ENCODE data around the gene SSTR3.
A peak's percentile ranks its signal among the peaks of the same experiment; 100 is the strongest.
"Not testable (repeated sequence)": the region's sequence is repeated elsewhere in the genome, so short reads cannot be mapped to it uniquely, and the experiment has no call there.

The SSTR3 gene

GRCh38 chr22:37212174-37212906 lies at the start of gene SSTR3:
Gene SSTR3 (minus strand): TSS chr22:37212477. CDS start chr22:37207803, 4,674 bp downstream.
- H3K9me3 Mint-ChIP-seq: no peaks in the 10 kb centered on the region
- peaks cover 9% of the 10 kb centered on the region for H3K4me1 Mint-ChIP-seq (ENCODE audit: low read depth)
- H3K36me3 Mint-ChIP-seq (ENCODE audit: low read depth): peaks cover 9% of the 10 kb centered on the region
- no peaks in the 10 kb centered on the region for H3K27me3 Mint-ChIP-seq (ENCODE audit: low read depth)
- no peak within 1 kb of the TSS for H3K27ac Mint-ChIP-seq
- no peak within 1 kb of the TSS for H3K4me3 Mint-ChIP-seq

- Mint-ChIP-seq H3K27ac (peak overlapping the region; percentile 50), H3K27me3 (ENCODE audit: low read depth) (peaks cover 8% of the 10 kb centered on the region), H3K36me3 (ENCODE audit: low read depth) (peaks cover 1% of the 10 kb centered on the region), H3K4me3 (no peak overlapping the region), H3K4me1 (ENCODE audit: low read depth) (peaks cover 32% of the 10 kb centered on the region), H3K9me3 (peaks cover 9% of the 10 kb centered on the region)
Measured at GRCh38 chr22:37260901-37261336, 48.6 kb upstream of the SSTR3 start.

- Mint-ChIP-seq H3K36me3 (ENCODE audit: low read depth) (peaks cover 1% of the 10 kb centered on the region), H3K4me1 (ENCODE audit: low read depth) (peaks cover 34% of the 10 kb centered on the region), H3K27me3 (ENCODE audit: low read depth) (peaks cover 8% of the 10 kb centered on the region), H3K9me3 (peaks cover 9% of the 10 kb centered on the region), H3K4me3 (no peak overlapping the region), H3K27ac (no peak overlapping the region)
Measured at GRCh38 chr22:37260155-37260795, 48.0 kb upstream of the SSTR3 start.

DNA sequence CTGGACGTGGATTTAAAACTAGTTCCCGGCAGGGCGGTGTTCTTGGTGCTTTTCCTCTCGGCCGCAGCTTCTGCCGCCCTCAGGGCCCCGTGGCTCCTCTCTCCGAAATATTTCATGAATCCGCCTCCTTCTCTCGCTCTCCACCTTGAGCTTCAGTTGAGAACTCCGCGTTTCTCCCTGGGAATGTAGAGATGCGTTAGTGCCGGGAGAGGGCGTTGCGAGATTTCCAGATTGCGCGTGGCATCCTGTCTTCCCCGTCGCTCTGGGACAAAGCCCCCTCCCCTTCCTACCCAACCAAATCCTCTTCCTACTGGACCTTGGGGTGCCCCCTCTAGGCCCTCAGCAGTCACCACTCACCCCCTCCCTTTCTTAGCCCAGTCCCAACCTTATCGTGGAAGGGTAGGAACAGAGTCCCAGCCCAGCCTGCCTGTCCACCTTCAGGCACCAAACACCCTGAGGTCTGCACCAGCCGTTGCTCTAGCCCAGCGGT lies 47.3 kb upstream of the SSTR3 start:
- H3K9me3 Mint-ChIP-seq: peaks cover 6% of the 10 kb centered on the region
- peaks cover 8% of the 10 kb centered on the region for H3K27me3 Mint-ChIP-seq (ENCODE audit: low read depth)
- H3K4me3 Mint-ChIP-seq: no peak overlapping the region
- H3K27ac Mint-ChIP-seq: peak overlapping the region; percentile 55
- H3K36me3 Mint-ChIP-seq (ENCODE audit: low read depth): no peaks in the 10 kb centered on the region
- peaks cover 39% of the 10 kb centered on the region for H3K4me1 Mint-ChIP-seq (ENCODE audit: low read depth)

DNA sequence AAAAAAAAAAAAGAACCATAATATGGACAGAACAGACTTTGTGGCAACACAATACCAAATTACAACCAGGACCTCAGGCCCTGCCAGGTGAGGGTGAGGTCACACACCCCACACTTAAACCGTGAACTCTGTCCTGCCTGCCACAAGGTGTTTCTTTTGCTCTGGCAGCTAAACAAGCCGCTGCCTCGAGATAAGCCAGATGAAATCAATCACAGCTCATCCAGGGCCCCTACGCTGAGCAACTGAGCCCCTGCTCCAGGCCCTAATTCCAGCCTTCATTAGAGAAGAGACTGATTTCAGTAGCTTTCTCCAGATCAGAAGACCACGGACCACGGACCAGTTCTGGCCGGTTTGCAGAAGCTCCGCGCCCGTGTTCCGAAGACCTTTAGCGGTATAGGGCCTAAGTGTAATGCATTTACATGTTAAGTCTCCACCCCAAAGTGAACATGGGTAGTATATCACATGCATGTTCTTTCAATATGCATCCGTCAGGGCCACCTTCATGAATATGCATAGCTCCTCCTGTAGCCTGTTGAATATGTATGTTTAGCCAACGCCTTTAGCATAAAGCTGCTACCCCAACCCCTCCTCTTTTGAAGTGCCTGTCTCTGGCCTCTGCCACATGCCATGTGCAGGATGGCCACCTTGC lies 46.6 kb upstream of the SSTR3 start:
- H3K36me3 Mint-ChIP-seq (ENCODE audit: low read depth): no peaks in the 10 kb centered on the region
- H3K9me3 Mint-ChIP-seq: no peaks in the 10 kb centered on the region
- peak overlapping the region; percentile 22 for H3K27ac Mint-ChIP-seq
- no peak overlapping the region for H3K4me3 Mint-ChIP-seq
- H3K4me1 Mint-ChIP-seq (ENCODE audit: low read depth): peaks cover 39% of the 10 kb centered on the region
- H3K27me3 Mint-ChIP-seq (ENCODE audit: low read depth): peaks cover 8% of the 10 kb centered on the region

DNA sequence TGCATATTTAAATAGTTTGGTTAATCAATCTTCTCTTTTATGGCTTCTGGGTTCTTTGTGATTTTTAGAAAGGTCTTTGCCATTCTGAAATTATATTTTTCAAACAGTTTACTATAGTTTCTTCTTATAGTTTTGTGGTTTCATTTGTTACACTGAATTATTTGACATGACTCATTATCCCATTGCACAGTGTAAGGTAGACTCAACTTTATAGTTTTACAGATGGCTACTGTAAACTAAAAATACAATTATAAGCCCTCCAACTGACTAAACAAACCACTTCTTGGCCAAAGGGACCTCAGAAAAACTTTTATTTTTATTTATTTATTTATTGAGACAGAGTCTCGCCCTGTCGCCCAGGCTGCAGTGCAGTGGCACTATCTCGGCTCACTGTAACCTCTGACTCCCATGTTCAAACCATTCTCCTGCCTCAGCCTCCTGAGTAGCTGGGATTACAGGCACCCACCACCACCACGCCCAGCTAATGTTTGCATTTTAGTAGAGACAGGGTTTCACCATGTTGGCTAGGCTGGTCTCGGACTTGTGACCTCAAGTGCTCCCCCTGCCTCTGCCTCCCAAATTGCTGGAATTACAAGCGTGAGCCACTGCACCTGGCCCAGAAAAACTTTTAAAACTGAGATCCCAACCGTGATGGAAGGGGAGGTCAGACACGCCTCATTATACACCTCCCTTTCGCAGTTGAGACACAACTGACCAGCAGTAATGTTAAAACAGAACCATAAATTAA lies 45.9 kb upstream of the SSTR3 start:
- peaks cover 42% of the 10 kb centered on the region for H3K4me1 Mint-ChIP-seq (ENCODE audit: low read depth)
- H3K27ac Mint-ChIP-seq: no peak overlapping the region
- H3K36me3 Mint-ChIP-seq (ENCODE audit: low read depth): no peaks in the 10 kb centered on the region
- peaks cover 8% of the 10 kb centered on the region for H3K27me3 Mint-ChIP-seq (ENCODE audit: low read depth)
- H3K4me3 Mint-ChIP-seq: no peak overlapping the region
- H3K9me3 Mint-ChIP-seq: no peaks in the 10 kb centered on the region

DNA sequence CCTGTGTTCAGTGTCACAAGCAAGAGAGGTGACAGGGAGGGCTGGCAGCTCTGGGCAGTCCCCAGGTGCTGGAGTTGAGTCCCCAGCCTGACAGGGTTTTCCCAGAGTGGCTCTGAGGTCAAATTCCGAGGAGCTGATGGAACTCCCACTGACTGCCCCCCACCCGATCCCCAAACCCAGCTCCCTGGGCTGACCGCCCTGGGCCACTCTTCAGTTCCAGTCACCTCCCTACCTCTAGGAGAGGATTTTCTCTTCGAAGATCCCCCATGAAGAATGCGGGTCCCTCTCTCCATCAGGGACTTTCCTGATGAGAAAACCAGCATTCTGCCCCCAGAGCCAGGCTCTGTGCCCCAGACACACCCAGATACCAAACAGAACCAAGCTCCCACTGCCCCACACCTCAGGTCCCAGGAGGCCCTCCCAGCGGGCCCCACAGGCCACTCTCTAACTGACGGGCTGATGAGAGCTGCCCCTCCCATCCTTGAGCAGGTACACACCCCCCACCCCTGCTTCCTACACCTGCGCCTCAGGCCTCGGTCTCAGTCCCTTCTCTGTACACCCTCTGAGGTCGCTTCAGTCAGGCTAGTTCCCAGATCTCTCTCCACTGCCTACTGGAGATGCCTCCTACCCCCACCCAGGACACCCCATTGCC lies 43.9 kb upstream of the SSTR3 start:
- Mint-ChIP-seq H3K4me3 (no peak overlapping the region), H3K9me3 (no peaks in the 10 kb centered on the region), H3K27me3 (ENCODE audit: low read depth) (peaks cover 8% of the 10 kb centered on the region), H3K4me1 (ENCODE audit: low read depth) (peaks cover 40% of the 10 kb centered on the region), H3K27ac (no peak overlapping the region), H3K36me3 (ENCODE audit: low read depth) (no peaks in the 10 kb centered on the region)

- Mint-ChIP-seq H3K27me3 (ENCODE audit: low read depth) (peaks cover 4% of the 10 kb centered on the region), H3K36me3 (ENCODE audit: low read depth) (no peaks in the 10 kb centered on the region), H3K4me1 (ENCODE audit: low read depth) (peaks cover 36% of the 10 kb centered on the region), H3K9me3 (no peaks in the 10 kb centered on the region), H3K4me3 (no peak overlapping the region), H3K27ac (peak overlapping the region; percentile 77)
Measured at GRCh38 chr22:37255558-37256006, 43.3 kb upstream of the SSTR3 start.

DNA sequence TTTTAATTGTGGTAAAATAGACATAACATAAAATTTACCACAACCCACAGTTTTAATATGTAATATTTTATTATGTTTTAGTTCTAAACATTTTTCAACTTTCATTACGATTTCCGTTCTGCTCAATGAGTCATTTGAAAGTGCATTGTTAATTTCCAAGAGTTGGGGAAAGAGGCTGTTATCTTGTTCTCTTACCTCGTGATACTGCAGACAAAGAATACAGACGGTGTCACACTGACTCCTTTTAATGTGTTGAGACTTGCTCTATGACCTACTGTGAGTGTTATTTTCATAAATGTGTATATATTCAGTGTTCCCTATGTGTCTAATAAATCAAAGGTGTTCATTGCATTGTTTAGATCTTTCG lies 42.6 kb upstream of the SSTR3 start:
- Mint-ChIP-seq H3K4me3 (no peak overlapping the region), H3K9me3 (no peaks in the 10 kb centered on the region), H3K4me1 (ENCODE audit: low read depth) (peaks cover 30% of the 10 kb centered on the region), H3K27me3 (ENCODE audit: low read depth) (peaks cover 4% of the 10 kb centered on the region), H3K36me3 (ENCODE audit: low read depth) (no peaks in the 10 kb centered on the region), H3K27ac (no peak overlapping the region)

DNA sequence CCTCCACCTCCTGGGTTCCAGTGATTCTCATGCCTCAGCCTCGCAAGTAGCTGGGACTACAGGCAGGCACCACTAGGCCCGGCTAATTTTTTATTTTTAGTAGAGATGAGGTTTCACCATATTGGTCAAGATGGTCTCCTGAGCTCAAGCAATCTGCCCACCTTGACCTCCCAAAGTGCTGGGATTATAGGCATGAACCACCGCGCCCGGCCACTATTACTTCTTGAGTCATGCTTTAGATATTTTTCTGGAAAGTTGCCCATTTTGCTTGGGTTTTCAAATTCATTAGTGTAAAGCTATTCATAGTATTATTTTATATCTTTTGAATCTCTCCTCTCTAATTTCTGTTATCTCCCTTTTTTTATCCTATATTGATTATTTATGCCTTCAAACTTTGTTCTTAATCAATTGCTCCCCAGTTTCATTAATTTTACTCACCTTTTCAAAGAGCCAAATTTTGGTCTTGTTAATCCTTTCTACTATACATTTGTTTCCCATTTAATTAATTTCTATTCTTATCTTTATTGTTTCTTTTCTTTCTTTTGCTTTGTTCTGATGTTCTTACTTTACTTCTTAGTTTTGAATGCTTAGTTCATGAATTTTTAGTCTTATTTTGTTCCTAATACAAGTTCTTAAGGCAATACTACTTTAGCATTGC lies 42.1 kb upstream of the SSTR3 start:
- peaks cover 4% of the 10 kb centered on the region for H3K27me3 Mint-ChIP-seq (ENCODE audit: low read depth)
- H3K9me3 Mint-ChIP-seq: no peaks in the 10 kb centered on the region
- peaks cover 25% of the 10 kb centered on the region for H3K4me1 Mint-ChIP-seq (ENCODE audit: low read depth)
- no peak overlapping the region for H3K4me3 Mint-ChIP-seq
- no peak overlapping the region for H3K27ac Mint-ChIP-seq
- no peaks in the 10 kb centered on the region for H3K36me3 Mint-ChIP-seq (ENCODE audit: low read depth)

DNA sequence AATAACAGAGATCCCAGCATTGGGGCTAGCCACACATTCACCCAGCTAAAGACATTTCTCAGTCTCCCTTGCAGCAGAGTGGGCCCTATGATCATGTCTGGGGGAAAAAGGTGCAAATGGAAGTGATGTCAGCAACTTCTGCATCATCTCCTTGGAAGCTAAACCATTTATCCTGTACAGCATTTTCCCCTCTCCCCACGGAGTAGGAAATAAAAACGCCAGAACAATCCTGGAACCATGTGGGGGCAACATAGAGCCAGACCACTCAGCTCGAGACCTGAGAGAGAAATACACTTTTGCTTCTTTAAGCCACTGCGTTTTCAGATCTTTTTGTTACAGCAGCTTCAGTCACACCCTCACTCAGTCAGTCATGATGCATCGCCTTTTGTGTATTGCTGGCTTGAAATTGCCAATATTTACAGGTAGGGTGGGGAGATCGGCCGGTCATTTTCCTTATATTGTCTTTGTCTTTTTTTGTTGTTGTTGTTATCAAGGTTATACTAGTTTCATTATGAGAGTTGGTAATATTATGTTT lies 40.9 kb upstream of the SSTR3 start:
- H3K27me3 Mint-ChIP-seq (ENCODE audit: low read depth): peaks cover 4% of the 10 kb centered on the region
- H3K9me3 Mint-ChIP-seq: no peaks in the 10 kb centered on the region
- peaks cover 22% of the 10 kb centered on the region for H3K4me1 Mint-ChIP-seq (ENCODE audit: low read depth)
- no peak overlapping the region for H3K4me3 Mint-ChIP-seq
- H3K36me3 Mint-ChIP-seq (ENCODE audit: low read depth): no peaks in the 10 kb centered on the region
- no peak overlapping the region for H3K27ac Mint-ChIP-seq

DNA sequence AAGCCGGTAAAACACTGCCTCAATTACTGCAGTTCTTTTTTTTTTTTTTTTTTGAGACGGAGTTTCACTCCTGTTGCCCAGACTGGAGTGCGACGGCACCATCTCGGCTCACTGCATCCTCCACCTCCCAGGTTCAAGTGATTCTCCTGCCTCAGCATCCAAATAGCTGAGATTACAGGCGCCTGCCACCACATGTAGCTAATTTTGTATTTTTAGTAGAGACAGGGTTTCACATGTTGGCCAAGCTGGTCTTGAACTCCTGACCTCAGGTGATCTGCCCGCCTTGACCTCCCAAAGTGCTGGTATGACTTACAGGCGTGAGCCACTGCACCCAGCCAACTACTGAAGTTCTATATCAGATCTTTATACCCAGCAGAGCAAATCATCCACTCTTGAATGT lies 39.6 kb upstream of the SSTR3 start:
- H3K4me1 Mint-ChIP-seq (ENCODE audit: low read depth): peaks cover 22% of the 10 kb centered on the region
- H3K27me3 Mint-ChIP-seq (ENCODE audit: low read depth); H3K9me3 Mint-ChIP-seq; H3K36me3 Mint-ChIP-seq (ENCODE audit: low read depth); H3K4me3 Mint-ChIP-seq; H3K27ac Mint-ChIP-seq: not testable (repeated sequence)

GRCh38 chr22:37249986-37250385 lies 37.7 kb upstream of the SSTR3 start:
- Mint-ChIP-seq H3K4me1 (ENCODE audit: low read depth) (peaks cover 18% of the 10 kb centered on the region), H3K27ac (no peak overlapping the region), H3K36me3 (ENCODE audit: low read depth) (no peaks in the 10 kb centered on the region), H3K27me3 (ENCODE audit: low read depth) (peaks cover 4% of the 10 kb centered on the region), H3K9me3 (no peaks in the 10 kb centered on the region), H3K4me3 (no peak overlapping the region)
